SK-N-SH (cell line): ENCODE results near the gene ANKRD16. TPM values are rescaled to one million over a fixed set of nuclear protein-coding genes. Genes with fewer than 3 reads are reported as not detected.

Experiments
- CTCF ChIA-PET: fragments of 300-600, 350-600 bp; formaldehyde crosslinking; extraction: SDS; loops from one replicate; lab custom pipeline; 2021; lab: Yijun Ruan, JAX
- POLR2A ChIA-PET: fragments of 350-600 bp; sonication (Branson Sonifier 250); formaldehyde crosslinking; extraction: SDS; loops from one replicate; lab custom pipeline; 2020; ENCODE audit warnings: antibody characterized with exemption, inconsistent platforms; lab: Yijun Ruan, JAX
- DNase-seq: peaks from one replicate; pipeline ENCODE4 v3.0.0; 2012
- H2AFZ ChIP-seq: fragments of 200-600 bp; sonication (generic); 2 replicates; pipeline ENCODE4 v1.8.1; 2016; ENCODE audit warnings: antibody characterized with exemption, mild to moderate bottlenecking, low read depth
- H3F3A ChIP-seq: fragments of 200-600 bp; sonication (generic); replicated peaks from 2 replicates; pipeline ENCODE3; 2016; ENCODE audit warnings: antibody characterized with exemption, mild to moderate bottlenecking; ENCODE audit not compliant: insufficient read depth
- H3K27ac ChIP-seq, 2 experiments: fragments of 200-500 bp in 1 of 2; fragments of 200-600 bp in 1 of 2; sonication (Bioruptor generic) in 1 of 2; sonication (generic), shearing (Covaris generic) in 1 of 2; 2 replicates each; pipeline versions ENCODE4 v1.5.1 to v1.6.1; 2014 to 2016; ENCODE audit warnings: low read depth in 2 of 2, inconsistent platforms in 1 of 2, low read length in 1 of 2, mild to moderate bottlenecking in 1 of 2, mixed read lengths in 1 of 2
- H3K27me3 ChIP-seq: fragments of 200-600 bp; sonication (generic), shearing (Covaris generic); 2 replicates; pipeline ENCODE4 v1.6.1; 2016; ENCODE audit warnings: mixed run types; ENCODE audit not compliant: insufficient read depth
- H3K36me3 ChIP-seq, 2 experiments: fragments of 200-500 bp in 1 of 2; fragments of 200-600 bp in 1 of 2; sonication (Bioruptor generic) in 1 of 2; sonication (generic) in 1 of 2; replicated peaks in 1 of 2; 2 replicates each; pipeline versions ENCODE3 to v1.5.1; 2014 to 2016; ENCODE audit warnings: low read length in 1 of 2, mild to moderate bottlenecking in 1 of 2; ENCODE audit not compliant: insufficient read depth in 2 of 2, control insufficient read depth in 1 of 2
- H3K4me1 ChIP-seq, 2 experiments: fragments of 200-500 bp in 1 of 2; fragments of 200-600 bp in 1 of 2; sonication (Bioruptor generic) in 1 of 2; sonication (generic), shearing (Covaris generic) in 1 of 2; 2 replicates each; pipeline versions ENCODE4 v1.5.1 to v1.6.1; 2014 to 2016; ENCODE audit warnings: low read depth in 1 of 2, low read length in 1 of 2, mixed run types in 1 of 2; ENCODE audit not compliant: insufficient read depth in 2 of 2, control insufficient read depth in 1 of 2
- H3K4me2 ChIP-seq: fragments of 200-600 bp; sonication (generic), shearing (Covaris generic); 2 replicates; pipeline ENCODE4 v1.6.1; 2017; ENCODE audit warnings: mixed run types
- H3K4me3 ChIP-seq, 2 experiments: fragments of 200-500 bp in 1 of 2; fragments of 200-600 bp in 1 of 2; sonication (Bioruptor generic) in 1 of 2; sonication (generic), shearing (Covaris generic) in 1 of 2; 2 replicates each; pipeline versions ENCODE4 v1.5.1 to v1.8.1; 2014 to 2016; ENCODE audit warnings: low read depth in 2 of 2, inconsistent platforms in 1 of 2, low read length in 1 of 2, mild to moderate bottlenecking in 1 of 2, mixed read lengths in 1 of 2, moderate library complexity in 1 of 2
- H3K79me2 ChIP-seq: fragments of 200-600 bp; sonication (generic); 2 replicates; pipeline ENCODE4 v1.8.1; 2017; ENCODE audit warnings: mild to moderate bottlenecking; ENCODE audit not compliant: insufficient read depth
- H3K9ac ChIP-seq: fragments of 200-600 bp; sonication (generic); 2 replicates; pipeline ENCODE4 v1.6.1; 2017; ENCODE audit warnings: mixed run types
- H3K9me2 ChIP-seq: fragments of 200-600 bp; sonication (generic); 2 replicates; pipeline ENCODE4 v1.6.1; 2017; ENCODE audit warnings: mixed run types
- H3K9me3 ChIP-seq: fragments of 200-600 bp; sonication (generic); 2 replicates; pipeline ENCODE4 v1.6.1; 2017; ENCODE audit warnings: mixed run types, mild to moderate bottlenecking, moderate library complexity
- H4K20me1 ChIP-seq: fragments of 200-600 bp; sonication (generic); 2 replicates; pipeline ENCODE4 v1.6.1; 2017; ENCODE audit warnings: mild to moderate bottlenecking, mixed run types; ENCODE audit not compliant: insufficient read depth
- ELF1 ChIP-seq: IDR thresholded peaks from 2 replicates; pipeline ENCODE4 v1.4.0; 2012
- EZH2phosphoT487 ChIP-seq: fragments of 200-600 bp; sonication (generic); IDR thresholded peaks from 2 replicates; pipeline ENCODE4 v1.6.1; 2017; ENCODE audit warnings: low read depth, mixed run types, mild to moderate bottlenecking, antibody characterized with exemption, moderate library complexity, borderline replicate concordance
- FOXJ3 ChIP-seq: sonication (generic); formaldehyde crosslinking; IDR thresholded peaks from 2 replicates; pipeline ENCODE4 v1.5.1; 2020; ENCODE audit warnings: mild to moderate bottlenecking, missing genetic modification reagents
- FOXM1 ChIP-seq: IDR thresholded peaks from 2 replicates; pipeline ENCODE4 v1.4.0; 2012; ENCODE audit warnings: low read depth, mild to moderate bottlenecking
- GABPA ChIP-seq: IDR thresholded peaks from 2 replicates; pipeline ENCODE4 v1.4.0; 2012; ENCODE audit warnings: low read depth, mild to moderate bottlenecking
- MEF2A ChIP-seq: IDR thresholded peaks from 2 replicates; pipeline ENCODE4 v1.4.0; 2012; ENCODE audit warnings: low read depth, borderline replicate concordance
- MXI1 ChIP-seq: IDR thresholded peaks from 2 replicates; pipeline ENCODE4 v1.6.1; 2012; ENCODE audit warnings: mild to moderate bottlenecking, low read depth, low read length, improper control_type of control experiment
- NRF1 ChIP-seq: IDR thresholded peaks from 2 replicates; pipeline ENCODE4 v1.6.1; 2012; ENCODE audit warnings: low read depth, mild to moderate bottlenecking, low read length
- RCOR1 ChIP-seq: fragments of 150-350 bp; IDR thresholded peaks from 2 replicates; pipeline ENCODE4 v1.6.1; 2017; ENCODE audit warnings: antibody characterized with exemption, low read length
- RXRA ChIP-seq: IDR thresholded peaks from 2 replicates; pipeline ENCODE4 v1.4.0; 2012; ENCODE audit warnings: low read depth, mild to moderate bottlenecking, borderline replicate concordance
- SIN3A ChIP-seq: IDR thresholded peaks from 2 replicates; pipeline ENCODE4 v1.6.1; 2012; ENCODE audit warnings: low read depth, mild to moderate bottlenecking, low read length, moderate library complexity, borderline replicate concordance
- YY1 ChIP-seq: IDR thresholded peaks from 2 replicates; pipeline ENCODE4 v1.4.0; 2012; ENCODE audit warnings: low read depth, mild to moderate bottlenecking
- WGBS: methylation state at CpG from one replicate; pipeline ENCODE4 v1.1.6; 2017; ENCODE audit warnings: low lambda C conversion rate; 5-methylcytosine and 5-hydroxymethylcytosine counted together
- polyA plus RNA-seq, 3 experiments: library from polyadenylated mRNA; depleted of rRNA; stranded (reverse); fragments of >200 nt; gene quantifications; 2 replicates each; pipeline ENCODE4 v1.2.3, GENCODE V29; 2012
- TF ChIP-seq, protein P1 (sequence below): fragments of 150-350 bp; IDR thresholded peaks from 2 replicates; pipeline ENCODE4 v1.6.1; 2017; ENCODE audit warnings: antibody characterized with exemption, low read length, low read depth, borderline replicate concordance
- TF ChIP-seq, protein P2 (sequence below): IDR thresholded peaks from 2 replicates; pipeline ENCODE4 v1.4.0; 2012; ENCODE audit warnings: low read depth, borderline replicate concordance
- TF ChIP-seq, protein P3 (sequence below): IDR thresholded peaks from 2 replicates; pipeline ENCODE4 v1.4.0; 2012; ENCODE audit warnings: low read depth

The ANKRD16 gene
- polyA plus RNA-seq, 1 of the 3 experiments (the other 2 are of a cell fraction): 9.9 TPM

DNA sequence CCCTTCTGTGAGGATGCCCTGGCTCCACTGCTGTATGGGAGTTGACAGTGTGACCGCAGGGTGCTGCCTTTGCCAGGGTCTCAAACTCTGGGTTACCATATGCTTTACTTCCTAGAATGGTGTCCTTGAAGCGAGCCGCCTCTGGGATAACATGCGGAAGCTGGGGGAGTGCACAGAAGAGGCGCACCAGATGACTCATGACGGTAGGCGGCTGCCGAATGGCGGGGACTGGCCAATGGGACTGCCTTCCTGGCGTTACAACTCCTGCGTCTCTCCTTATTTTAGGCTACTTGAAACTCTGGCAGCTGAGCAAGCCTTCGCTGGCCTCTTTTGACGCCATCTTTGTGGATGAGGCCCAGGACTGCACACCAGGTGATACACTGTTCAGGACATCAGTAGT is 27.6 kb upstream of the ANKRD16 start:
- Histone ChIP-seq H4K20me1 (no peaks in the 10 kb centered on the region), H3K9me3 (no peaks in the 10 kb centered on the region), H3K27ac (no peak overlapping the region), H3K4me1 (no peaks in the 10 kb centered on the region), H3K4me2 (no peak overlapping the region), H3K79me2 (0 out of 2 replicates have a peak, but pooled peaks cover 2% of the 10 kb centered on the region), H3K27me3 (no peaks in the 10 kb centered on the region), H2AFZ (no peak overlapping the region), H3K4me3 (no peak overlapping the region), H3K9ac (no peak overlapping the region), H3K9me2 (no peaks in the 10 kb centered on the region), H3K36me3 (peaks cover 49 to 97% of the 10 kb centered on the region in 2 experiments), H3F3A (no peaks in the 10 kb centered on the region)
- POLR2A ChIA-PET: no interaction called here
- TF ChIP-seq EZH2phosphoT487 (no peak), RCOR1 (no peak), RXRA (no peak), YY1 (no peak), ELF1 (no peak), MEF2A (no peak)
- TF ChIP-seq, protein P1, sequence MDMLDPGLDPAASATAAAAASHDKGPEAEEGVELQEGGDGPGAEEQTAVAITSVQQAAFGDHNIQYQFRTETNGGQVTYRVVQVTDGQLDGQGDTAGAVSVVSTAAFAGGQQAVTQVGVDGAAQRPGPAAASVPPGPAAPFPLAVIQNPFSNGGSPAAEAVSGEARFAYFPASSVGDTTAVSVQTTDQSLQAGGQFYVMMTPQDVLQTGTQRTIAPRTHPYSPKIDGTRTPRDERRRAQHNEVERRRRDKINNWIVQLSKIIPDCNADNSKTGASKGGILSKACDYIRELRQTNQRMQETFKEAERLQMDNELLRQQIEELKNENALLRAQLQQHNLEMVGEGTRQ: no peak
- TF ChIP-seq, protein P2, sequence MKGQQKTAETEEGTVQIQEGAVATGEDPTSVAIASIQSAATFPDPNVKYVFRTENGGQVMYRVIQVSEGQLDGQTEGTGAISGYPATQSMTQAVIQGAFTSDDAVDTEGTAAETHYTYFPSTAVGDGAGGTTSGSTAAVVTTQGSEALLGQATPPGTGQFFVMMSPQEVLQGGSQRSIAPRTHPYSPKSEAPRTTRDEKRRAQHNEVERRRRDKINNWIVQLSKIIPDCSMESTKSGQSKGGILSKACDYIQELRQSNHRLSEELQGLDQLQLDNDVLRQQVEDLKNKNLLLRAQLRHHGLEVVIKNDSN: no peak
- CTCF ChIA-PET: no interaction called here
- 99% methylated on average over 12 of the region's 13 CpGs for WGBS
- DNase-seq: no peak

DNA sequence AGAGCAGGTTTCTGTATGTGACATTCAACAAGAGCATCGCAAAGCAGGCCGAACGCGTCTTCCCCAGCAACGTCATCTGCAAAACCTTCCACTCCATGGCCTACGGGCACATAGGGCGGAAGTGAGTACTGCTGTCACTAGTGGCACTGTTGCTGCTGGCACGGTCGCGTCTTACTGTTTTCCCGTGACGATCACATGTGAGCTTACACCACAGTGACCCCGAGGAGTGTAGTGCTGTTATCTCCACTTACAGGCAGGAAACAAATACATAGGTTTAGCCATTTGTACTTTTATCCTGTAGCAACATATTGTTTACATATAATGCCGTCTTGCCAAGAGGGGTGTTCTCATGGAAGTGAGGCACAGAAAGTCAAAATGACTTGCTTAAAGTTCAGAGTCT is 25.8 kb upstream of the ANKRD16 start:
- Histone ChIP-seq H3K4me3 (no peak overlapping the region), H3F3A (no peaks in the 10 kb centered on the region), H3K27me3 (no peaks in the 10 kb centered on the region), H3K27ac (no peak overlapping the region), H2AFZ (no peak overlapping the region), H3K4me1 (no peaks in the 10 kb centered on the region), H3K9me2 (no peaks in the 10 kb centered on the region), H3K9ac (no peak overlapping the region), H3K9me3 (no peaks in the 10 kb centered on the region), H3K79me2 (0 out of 2 replicates have a peak, but pooled peaks cover 2% of the 10 kb centered on the region), H4K20me1 (no peaks in the 10 kb centered on the region), H3K4me2 (no peak overlapping the region), H3K36me3 (peaks cover 43 to 90% of the 10 kb centered on the region in 2 experiments)
- POLR2A ChIA-PET: no interaction called here
- DNase-seq: no peak
- TF ChIP-seq, protein P1: no peak
- TF ChIP-seq GABPA (no peak), MXI1 (no peak), NRF1 (no peak), FOXM1 (no peak), FOXJ3 (no peak), SIN3A (no peak), RCOR1 (no peak)
- TF ChIP-seq, protein P3, sequence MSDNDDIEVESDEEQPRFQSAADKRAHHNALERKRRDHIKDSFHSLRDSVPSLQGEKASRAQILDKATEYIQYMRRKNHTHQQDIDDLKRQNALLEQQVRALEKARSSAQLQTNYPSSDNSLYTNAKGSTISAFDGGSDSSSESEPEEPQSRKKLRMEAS: no peak
- CTCF ChIA-PET: no interaction called here
- over 99% methylated on average over 12 of the region's 14 CpGs for WGBS
